GM23338 (cell line): ENCODE data around the gene NFS1.

Experiments
- CREB1 ChIP-seq: fragments of 250-450 bp; sonication (Bioruptor Pico); IDR thresholded peaks from 2 replicates; pipeline ENCODE4 v1.5.0; 2020; ENCODE audit warnings: low read depth, mild to moderate bottlenecking, moderate library complexity
- EZH2 ChIP-seq: fragments of 200-600 bp; sonication (generic); IDR thresholded peaks from one replicate; pipeline ENCODE4 v1.8.0; 2017; ENCODE audit warnings: antibody characterized with exemption, mild to moderate bottlenecking, low read depth; ENCODE audit not compliant: unreplicated experiment
- EZH2phosphoT487 ChIP-seq: fragments of 200-600 bp; sonication (generic); IDR thresholded peaks from one replicate; pipeline ENCODE4 v1.8.1; 2018; ENCODE audit warnings: antibody characterized with exemption; ENCODE audit not compliant: unreplicated experiment
- JUNB ChIP-seq: IDR thresholded peaks from one replicate; pipeline ENCODE4 v1.6.1; 2016; ENCODE audit warnings: antibody characterized with exemption; ENCODE audit not compliant: unreplicated experiment
- NANOG ChIP-seq: IDR thresholded peaks from 2 replicates; pipeline ENCODE4 v1.6.1; 2016; ENCODE audit warnings: antibody characterized with exemption, borderline replicate concordance
- POLR2AphosphoS5 ChIP-seq: IDR thresholded peaks from 2 replicates; pipeline ENCODE4 v1.6.1; 2016; ENCODE audit warnings: antibody characterized with exemption, low read depth
- ZNF114 ChIP-seq: fragments of 250-450 bp; sonication (Bioruptor Pico); IDR thresholded peaks from 2 replicates; pipeline ENCODE4 v1.5.0; 2020; ENCODE audit warnings: mild to moderate bottlenecking, moderate library complexity
- TF ChIP-seq, protein P1 (sequence below), 2 experiments: fragments of 200-600 bp in 1 of 2; sonication (generic) in 1 of 2; conservative IDR thresholded peaks; 2 replicates each; pipeline versions ENCODE4 v1.5.1 to v1.6.1; 2016 to 2017; ENCODE audit warnings: antibody characterized with exemption in 2 of 2, low read depth in 2 of 2, mild to moderate bottlenecking in 2 of 2, moderate library complexity in 1 of 2
- TF ChIP-seq, protein P2 (sequence below): IDR thresholded peaks from one replicate; pipeline ENCODE4 v1.6.1; 2018; ENCODE audit warnings: antibody characterized with exemption; ENCODE audit not compliant: unreplicated experiment

GRCh38 chr20:35716330-35716729 is 17.2 kb upstream of the NFS1 start:
- TF ChIP-seq, protein P1, sequence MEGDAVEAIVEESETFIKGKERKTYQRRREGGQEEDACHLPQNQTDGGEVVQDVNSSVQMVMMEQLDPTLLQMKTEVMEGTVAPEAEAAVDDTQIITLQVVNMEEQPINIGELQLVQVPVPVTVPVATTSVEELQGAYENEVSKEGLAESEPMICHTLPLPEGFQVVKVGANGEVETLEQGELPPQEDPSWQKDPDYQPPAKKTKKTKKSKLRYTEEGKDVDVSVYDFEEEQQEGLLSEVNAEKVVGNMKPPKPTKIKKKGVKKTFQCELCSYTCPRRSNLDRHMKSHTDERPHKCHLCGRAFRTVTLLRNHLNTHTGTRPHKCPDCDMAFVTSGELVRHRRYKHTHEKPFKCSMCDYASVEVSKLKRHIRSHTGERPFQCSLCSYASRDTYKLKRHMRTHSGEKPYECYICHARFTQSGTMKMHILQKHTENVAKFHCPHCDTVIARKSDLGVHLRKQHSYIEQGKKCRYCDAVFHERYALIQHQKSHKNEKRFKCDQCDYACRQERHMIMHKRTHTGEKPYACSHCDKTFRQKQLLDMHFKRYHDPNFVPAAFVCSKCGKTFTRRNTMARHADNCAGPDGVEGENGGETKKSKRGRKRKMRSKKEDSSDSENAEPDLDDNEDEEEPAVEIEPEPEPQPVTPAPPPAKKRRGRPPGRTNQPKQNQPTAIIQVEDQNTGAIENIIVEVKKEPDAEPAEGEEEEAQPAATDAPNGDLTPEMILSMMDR (conservative IDR thresholded peaks at IDR 0.05; ENCODE audit: low read depth in 2 of 2): no peak
- TF ChIP-seq EZH2 (no peak), EZH2phosphoT487 (no peak), POLR2AphosphoS5 (no peak), NANOG (no peak), JUNB (no peak), CREB1 (CRISPR knock-in tag) (no peak), ZNF114 (CRISPR knock-in tag) (no peak)
- TF ChIP-seq, protein P2, sequence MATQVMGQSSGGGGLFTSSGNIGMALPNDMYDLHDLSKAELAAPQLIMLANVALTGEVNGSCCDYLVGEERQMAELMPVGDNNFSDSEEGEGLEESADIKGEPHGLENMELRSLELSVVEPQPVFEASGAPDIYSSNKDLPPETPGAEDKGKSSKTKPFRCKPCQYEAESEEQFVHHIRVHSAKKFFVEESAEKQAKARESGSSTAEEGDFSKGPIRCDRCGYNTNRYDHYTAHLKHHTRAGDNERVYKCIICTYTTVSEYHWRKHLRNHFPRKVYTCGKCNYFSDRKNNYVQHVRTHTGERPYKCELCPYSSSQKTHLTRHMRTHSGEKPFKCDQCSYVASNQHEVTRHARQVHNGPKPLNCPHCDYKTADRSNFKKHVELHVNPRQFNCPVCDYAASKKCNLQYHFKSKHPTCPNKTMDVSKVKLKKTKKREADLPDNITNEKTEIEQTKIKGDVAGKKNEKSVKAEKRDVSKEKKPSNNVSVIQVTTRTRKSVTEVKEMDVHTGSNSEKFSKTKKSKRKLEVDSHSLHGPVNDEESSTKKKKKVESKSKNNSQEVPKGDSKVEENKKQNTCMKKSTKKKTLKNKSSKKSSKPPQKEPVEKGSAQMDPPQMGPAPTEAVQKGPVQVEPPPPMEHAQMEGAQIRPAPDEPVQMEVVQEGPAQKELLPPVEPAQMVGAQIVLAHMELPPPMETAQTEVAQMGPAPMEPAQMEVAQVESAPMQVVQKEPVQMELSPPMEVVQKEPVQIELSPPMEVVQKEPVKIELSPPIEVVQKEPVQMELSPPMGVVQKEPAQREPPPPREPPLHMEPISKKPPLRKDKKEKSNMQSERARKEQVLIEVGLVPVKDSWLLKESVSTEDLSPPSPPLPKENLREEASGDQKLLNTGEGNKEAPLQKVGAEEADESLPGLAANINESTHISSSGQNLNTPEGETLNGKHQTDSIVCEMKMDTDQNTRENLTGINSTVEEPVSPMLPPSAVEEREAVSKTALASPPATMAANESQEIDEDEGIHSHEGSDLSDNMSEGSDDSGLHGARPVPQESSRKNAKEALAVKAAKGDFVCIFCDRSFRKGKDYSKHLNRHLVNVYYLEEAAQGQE: no peak
